Endothelial cell of umbilical vein (primary cell): ENCODE results near the gene GOLPH3L. TPM values are rescaled to one million over a fixed set of nuclear protein-coding genes. Genes with fewer than 3 reads are reported as not detected.
A peak's percentile ranks its signal among the peaks of the same experiment; 100 is the strongest.

Experiments used
- BruUV-seq: library from RNA; stranded (reverse); fragments of 400-500 nt; replicated peaks from 2 replicates; lab custom pipeline; 2021; lab: Mats Ljungman, UMichigan
- CTCF ChIA-PET: fragments of 300-600, 350-600 bp; sonication (Branson Sonifier 250); formaldehyde crosslinking; loops from one replicate; lab custom pipeline; 2021; ENCODE audit warnings: antibody characterized with exemption, inconsistent platforms; lab: Charles Lee
- POLR2A ChIA-PET: fragments of 300-600, 350-600 bp; sonication (Branson Sonifier 250); formaldehyde crosslinking; loops from one replicate; lab custom pipeline; 2021; ENCODE audit warnings: antibody characterized with exemption, inconsistent platforms; lab: Charles Lee
- DNase-seq: peaks from one replicate; pipeline ENCODE4 v3.0.0-alpha.2; 2011; ENCODE audit warnings: low read depth, low spot score
- FAIRE-seq: peaks from 2 replicates; lab custom pipeline; 2011; peaks lifted over from hg19 to GRCh38; lab: Jason Lieb, UNC
- H2AFZ ChIP-seq: 2 replicates; pipeline ENCODE4 v1.6.0; 2012; ENCODE audit warnings: low read depth, low read length, control low read depth, inconsistent platforms
- H3K27ac ChIP-seq: 2 replicates; pipeline ENCODE4 v1.5.1; 2011; ENCODE audit warnings: low read depth, mild to moderate bottlenecking, control low read depth, low read length, moderate library complexity; ENCODE audit not compliant: insufficient read depth
- H3K27me3 ChIP-seq, 2 experiments: 2 replicates each; pipeline versions ENCODE4 v1.6.0 to v1.6.1; 2011; ENCODE audit warnings: low read length in 2 of 2, mixed read lengths in 1 of 2; ENCODE audit not compliant: control insufficient read depth in 2 of 2, insufficient read depth in 2 of 2
- H3K36me3 ChIP-seq, 2 experiments: 2 replicates in 1 of 2; 3 replicates in 1 of 2; pipeline ENCODE4 v1.5.1; 2011; ENCODE audit warnings: low read length in 2 of 2, mild to moderate bottlenecking in 1 of 2, moderate library complexity in 1 of 2; ENCODE audit not compliant: control insufficient read depth in 2 of 2, insufficient read depth in 2 of 2; ENCODE audit errors: extremely low read depth in 1 of 2
- H3K4me1 ChIP-seq: 3 replicates; pipeline ENCODE4 v1.5.1; 2011; ENCODE audit warnings: mild to moderate bottlenecking, low read length; ENCODE audit not compliant: control insufficient read depth, insufficient read depth; ENCODE audit errors: extremely low read depth
- H3K4me2 ChIP-seq: 2 replicates; pipeline ENCODE4 v1.6.1; 2011; ENCODE audit warnings: low read length, control low read depth, mixed read lengths; ENCODE audit not compliant: insufficient read depth
- H3K4me3 ChIP-seq, 3 experiments: fragments of 200-600 bp in 1 of 3; sonication (generic), shearing (Covaris generic) in 1 of 3; replicated peaks in 1 of 3; 2 replicates each; pipeline ENCODE4 v1.5.1; 2011 to 2016; ENCODE audit warnings: control low read depth in 3 of 3, low read length in 3 of 3, mild to moderate bottlenecking in 2 of 3, inconsistent platforms in 1 of 3, low read depth in 1 of 3, moderate library complexity in 1 of 3; ENCODE audit not compliant: insufficient read depth in 1 of 3
- H3K79me2 ChIP-seq: 2 replicates; pipeline ENCODE4 v1.6.0; 2012; ENCODE audit warnings: low read length, inconsistent platforms; ENCODE audit not compliant: control insufficient read depth, insufficient read depth
- H3K9ac ChIP-seq: replicated peaks from 2 replicates; pipeline ENCODE3; 2011; ENCODE audit warnings: low read length, control low read depth; ENCODE audit not compliant: insufficient read depth; ENCODE audit errors: extremely low read depth
- H3K9me1 ChIP-seq: replicated peaks from 3 replicates; pipeline ENCODE4 v1.6.0; 2011; ENCODE audit warnings: mild to moderate bottlenecking, low read length; ENCODE audit not compliant: control insufficient read depth, insufficient read depth; ENCODE audit errors: extremely low read depth
- H3K9me3 ChIP-seq: replicated peaks from 2 replicates; pipeline ENCODE4 v1.5.1; 2012; ENCODE audit warnings: low read length, inconsistent platforms; ENCODE audit not compliant: control insufficient read depth, insufficient read depth
- H4K20me1 ChIP-seq: replicated peaks from 2 replicates; pipeline ENCODE3; 2011; ENCODE audit warnings: mild to moderate bottlenecking, low read length; ENCODE audit not compliant: control insufficient read depth, insufficient read depth; ENCODE audit errors: extremely low read depth
- EZH2 ChIP-seq: IDR thresholded peaks from 2 replicates; pipeline ENCODE4 v1.6.1; 2012; ENCODE audit warnings: borderline replicate concordance, low read depth, mild to moderate bottlenecking, moderate library complexity, low read length, inconsistent platforms; ENCODE audit not compliant: severe bottlenecking
- JUN ChIP-seq: IDR thresholded peaks from 2 replicates; pipeline ENCODE4 v1.6.1; 2011; ENCODE audit warnings: borderline replicate concordance, low read depth; ENCODE audit not compliant: insufficient read length, insufficient read depth
- POLR2A ChIP-seq: IDR thresholded peaks from 2 replicates; pipeline ENCODE4 v1.6.1; 2012; ENCODE audit warnings: low read depth, mild to moderate bottlenecking, control low read depth, low read length
- POLR2AphosphoS5 ChIP-seq: IDR thresholded peaks from 2 replicates; pipeline ENCODE4 v1.6.1; 2012; ENCODE audit warnings: low read depth, mild to moderate bottlenecking, control low read depth, low read length, moderate library complexity; ENCODE audit not compliant: insufficient read depth
- dilution Hi-C: fragments of 300-500 bp; cut with MboI; formaldehyde crosslinking; loops from one replicate; pipeline ENCODE4 v1.15.0; 2019; ENCODE audit warnings: low sequenced_read_pairs; ENCODE audit not compliant: extremely low pct_ligation_motif_present
- intact Hi-C: fragments of 100-400 bp; cut with micrococcal nuclease; formaldehyde crosslinking; loops from one replicate; pipeline ENCODE4 v1.10.0; 2022
- polyA plus RNA-seq, 4 experiments: library from polyadenylated mRNA; depleted of rRNA in 3 of 4; stranded (reverse) in 3 of 4; unstranded in 1 of 4; fragments of >200 nt; gene quantifications; 2 replicates each; pipeline versions ENCODE4 v1.2.1 to v1.2.3, GENCODE V29; 2011 to 2012; ENCODE audit warnings: missing spikeins in 1 of 4
- total RNA-seq: library from RNA; stranded (reverse); gene quantifications from 2 replicates; pipeline ENCODE4 v1.2.3, GENCODE V29; 2021
- TF ChIP-seq, protein P1 (sequence below): IDR thresholded peaks from 2 replicates; pipeline ENCODE4 v1.6.1; 2011; ENCODE audit not compliant: insufficient read depth, insufficient read length

GOLPH3L gene
- total and polyA plus RNA-seq, 2 donors (not counting 3 experiments of a cell fraction or from before 2014, with no cell fraction given), result 15.7 to 34.9 TPM

DNA sequence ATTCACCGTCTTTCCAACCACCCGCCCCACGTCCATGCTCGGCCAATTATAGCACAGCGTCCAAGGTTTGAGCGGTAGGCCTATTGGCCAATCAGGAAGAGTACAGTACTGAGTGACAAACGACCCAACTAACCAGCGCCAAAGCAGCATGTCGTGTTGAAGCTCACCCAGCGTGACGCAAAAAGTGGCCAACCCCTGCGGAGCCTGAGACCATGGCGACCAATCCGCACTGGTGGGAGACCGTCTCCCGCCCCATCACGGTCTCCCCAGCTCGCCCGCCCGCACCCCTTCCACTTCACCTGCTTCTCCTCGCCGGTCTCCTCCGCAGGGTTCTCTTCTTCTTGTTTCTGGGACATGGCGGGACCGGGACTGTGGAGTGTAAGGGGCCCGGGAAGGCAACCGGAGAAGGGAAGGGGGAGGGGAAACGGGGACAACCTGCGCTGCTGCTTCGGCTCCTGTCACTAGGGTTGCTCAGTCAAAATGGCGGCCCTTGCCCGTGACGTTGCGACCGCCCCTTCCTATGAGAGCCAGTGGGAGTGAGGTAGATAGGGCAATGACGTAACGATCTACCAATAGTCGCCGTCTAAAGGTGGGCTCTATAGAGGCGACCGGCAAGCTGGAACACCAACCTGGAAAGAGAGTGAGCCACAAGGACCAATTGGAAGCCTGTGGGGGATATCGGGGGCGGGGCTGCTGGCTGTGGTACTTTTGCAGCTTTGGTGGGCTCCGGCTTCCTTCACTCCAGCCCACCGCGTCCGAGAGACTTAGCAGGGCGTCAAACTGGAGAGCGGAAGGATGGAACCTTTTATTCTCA, 67.6 kb downstream of the GOLPH3L start, which contains the start of gene ENSA:
Gene ENSA (minus strand): TSS at position 498 of the 814 bp plus-strand sequence. CDS start 142 bp downstream, at position 356.
- CTCF ChIA-PET, result interaction anchor here (0.6 to 3.2 kb wide), 13 partner anchors 8 to 184 kb away, joined by 3 to 37 read pairs (median 4); partner anchors contain the start of gene MCL1
- intact Hi-C loops (loop anchor here (1.0 to 10.0 kb wide), 10 partner anchors 8 to 348 kb away; partner anchors contain the start of genes ARNT, MCL1 and RPRD2), dilution Hi-C loops (no loop called here)
- Histone ChIP-seq H3K79me2 (peaks cover 28% of the 10 kb centered on the region), H3K36me3 (peaks cover 8 to 12% of the 10 kb centered on the region in 2 experiments), H3K4me1 (peaks cover 11% of the 10 kb centered on the region), H3K9ac (peak within 1 kb of the TSS; percentile 83), H3K27ac (peak within 1 kb of the TSS; percentile 71), H3K4me2 (peak within 1 kb of the TSS; percentile 93), H2AFZ (peak within 1 kb of the TSS; percentile 37), H3K4me3 (peak within 1 kb of the TSS; percentile 55 to 89 (median 67)), H3K9me3 (no peaks in the 10 kb centered on the region), H3K9me1 (no peaks in the 10 kb centered on the region), H3K27me3 (no peaks in the 10 kb centered on the region), H4K20me1 (no peaks in the 10 kb centered on the region)
- POLR2A ChIA-PET, result interaction anchor here (0.6 to 3.8 kb wide), 8 partner anchors 18 to 127 kb away, joined by 3 to 43 read pairs (median 4); partner anchors contain the start of gene MCL1
- peak; percentile 99 for DNase-seq
- no TSS peak for BruUV-seq
- TF ChIP-seq EZH2 (no peak), POLR2AphosphoS5 (peak; percentile 52), JUN (peak; percentile 81), POLR2A (peak; percentile 38)
- TF ChIP-seq, protein P1, sequence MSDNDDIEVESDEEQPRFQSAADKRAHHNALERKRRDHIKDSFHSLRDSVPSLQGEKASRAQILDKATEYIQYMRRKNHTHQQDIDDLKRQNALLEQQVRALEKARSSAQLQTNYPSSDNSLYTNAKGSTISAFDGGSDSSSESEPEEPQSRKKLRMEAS, result peak; percentile 4
- FAIRE-seq, result peak; percentile 99
